ENCODE results near the gene COPE.

Gene COPE

GRCh38 chr19:18849838-18850400 is 69.3 kb downstream of the COPE start:
- no peak for DNase-seq
